H1 (cell line): ENCODE results near the gene DUSP10.

Source experiments
- BRCA1 ChIP-seq: IDR thresholded peaks from 2 replicates; pipeline ENCODE4 v1.6.1; 2012; ENCODE audit warnings: low read depth, low read length, improper control_type of control experiment
- CHD1 ChIP-seq: IDR thresholded peaks from 2 replicates; pipeline ENCODE4 v1.6.1; 2012; ENCODE audit warnings: low read depth, low read length, improper control_type of control experiment
- CREB1 ChIP-seq: IDR thresholded peaks from 2 replicates; pipeline ENCODE4 v1.6.1; 2012; ENCODE audit warnings: inconsistent platforms
- EP300 ChIP-seq, 2 experiments: IDR thresholded peaks; 1 replicate in 1 of 2; 2 replicates in 1 of 2; pipeline ENCODE4 v1.6.1; 2011 to 2012; ENCODE audit warnings: low read depth in 2 of 2, low read length in 2 of 2, mild to moderate bottlenecking in 2 of 2, borderline replicate concordance in 1 of 2, inconsistent platforms in 1 of 2, moderate library complexity in 1 of 2
- EZH2 ChIP-seq: fragments of 200-600 bp; sonication (generic); IDR thresholded peaks from 2 replicates; pipeline ENCODE4 v1.7.1; 2012; ENCODE audit warnings: low read depth, mild to moderate bottlenecking, moderate library complexity, low read length, inconsistent platforms; ENCODE audit not compliant: severe bottlenecking
- HDAC6 ChIP-seq: IDR thresholded peaks from one replicate; pipeline ENCODE4 v1.7.1; 2012; ENCODE audit warnings: low read depth, mild to moderate bottlenecking, inconsistent platforms, low read length, moderate library complexity
- KDM1A ChIP-seq: fragments of 200-600, 300-600 bp; sonication (generic); IDR thresholded peaks from 2 replicates; pipeline ENCODE4 v1.7.1; 2016; ENCODE audit warnings: mild to moderate bottlenecking, low read length, borderline replicate concordance
- KDM5A ChIP-seq: fragments of 200-600 bp; IDR thresholded peaks from 2 replicates; pipeline ENCODE4 v1.7.1; 2012; ENCODE audit warnings: mild to moderate bottlenecking, low read length, inconsistent platforms, mixed read lengths
- POLR2AphosphoS5 ChIP-seq: IDR thresholded peaks from 2 replicates; pipeline ENCODE4 v1.6.1; 2011; ENCODE audit warnings: low read depth, low read length
- RAD21 ChIP-seq, 2 experiments: IDR thresholded peaks in 1 of 2; conservative IDR thresholded peaks in 1 of 2; 2 replicates each; pipeline ENCODE4 v1.6.1; 2011; ENCODE audit warnings: low read depth in 2 of 2, low read length in 2 of 2, improper control_type of control experiment in 1 of 2, inconsistent platforms in 1 of 2, mild to moderate bottlenecking in 1 of 2, moderate library complexity in 1 of 2
- TAF7 ChIP-seq: optimal IDR thresholded peaks from 2 replicates; pipeline ENCODE3; 2011; ENCODE audit warnings: low read depth, mild to moderate bottlenecking, inconsistent platforms, low read length, moderate library complexity, borderline replicate concordance
- TCF12 ChIP-seq: IDR thresholded peaks from 2 replicates; pipeline ENCODE4 v1.6.1; 2011; ENCODE audit warnings: low read depth, mild to moderate bottlenecking, low read length
- TF ChIP-seq, protein P1 (sequence below), 3 experiments: IDR thresholded peaks; 1 replicate in 2 of 3; 2 replicates in 1 of 3; pipeline versions ENCODE4 v1.5.1 to v1.6.1; 2011; ENCODE audit warnings: low read length in 3 of 3, mild to moderate bottlenecking in 3 of 3, inconsistent platforms in 2 of 3, low read depth in 1 of 3, moderate library complexity in 1 of 3; ENCODE audit not compliant: insufficient read depth in 1 of 3; ENCODE audit errors: control extremely low read depth in 1 of 3
- TF ChIP-seq, protein P2 (sequence below): IDR thresholded peaks from 2 replicates; pipeline ENCODE4 v1.6.1; 2012; ENCODE audit warnings: inconsistent platforms

DNA sequence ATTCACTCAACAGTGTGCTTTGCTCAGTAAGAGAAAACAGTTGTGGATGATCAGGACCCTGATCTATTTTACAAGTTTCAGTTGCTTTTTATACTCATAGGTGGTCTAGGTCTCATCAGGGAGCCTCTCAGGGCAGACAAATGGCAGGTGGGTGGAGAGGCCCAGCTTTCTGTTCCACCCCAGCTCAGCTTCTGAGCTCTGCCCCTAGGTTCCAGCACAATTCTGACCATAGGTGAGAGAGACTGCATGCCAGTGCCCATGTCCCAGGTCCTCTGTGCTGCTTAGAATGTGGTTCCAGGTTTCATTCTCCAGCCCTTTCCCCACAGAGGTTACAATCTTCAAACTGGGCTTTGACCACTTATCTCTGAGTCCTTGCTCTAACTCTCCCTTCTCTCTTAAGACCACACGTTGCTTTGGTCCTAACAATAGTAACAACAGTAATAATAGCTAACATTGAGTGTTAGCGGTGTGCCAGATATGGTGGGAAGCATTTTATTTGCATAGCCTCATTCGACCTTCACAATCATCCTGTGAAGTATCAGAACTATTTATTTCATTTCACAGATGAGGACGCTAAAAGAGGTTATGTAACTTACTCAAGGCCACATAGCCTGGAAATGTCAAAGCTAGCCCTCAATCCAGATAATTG, 19.6 kb upstream of the DUSP10 start:
- TF ChIP-seq HDAC6 (no peak), EZH2 (no peak), KDM1A (no peak), KDM5A (no peak), BRCA1 (no peak), CREB1 (no peak), POLR2AphosphoS5 (no peak), TAF7 (no peak), EP300 (IDR thresholded peaks at IDR 0.05; ENCODE audit: borderline replicate concordance in 1 of 2, low read depth in 2 of 2, low read length in 2 of 2) (no peak), RAD21 (IDR thresholded peaks at IDR 0.05 in 1 of 2, conservative IDR thresholded peaks at IDR 0.05 in 1 of 2; ENCODE audit: low read depth in 2 of 2, low read length in 2 of 2) (no peak), CHD1 (no peak), TCF12 (no peak)
- TF ChIP-seq, protein P1, sequence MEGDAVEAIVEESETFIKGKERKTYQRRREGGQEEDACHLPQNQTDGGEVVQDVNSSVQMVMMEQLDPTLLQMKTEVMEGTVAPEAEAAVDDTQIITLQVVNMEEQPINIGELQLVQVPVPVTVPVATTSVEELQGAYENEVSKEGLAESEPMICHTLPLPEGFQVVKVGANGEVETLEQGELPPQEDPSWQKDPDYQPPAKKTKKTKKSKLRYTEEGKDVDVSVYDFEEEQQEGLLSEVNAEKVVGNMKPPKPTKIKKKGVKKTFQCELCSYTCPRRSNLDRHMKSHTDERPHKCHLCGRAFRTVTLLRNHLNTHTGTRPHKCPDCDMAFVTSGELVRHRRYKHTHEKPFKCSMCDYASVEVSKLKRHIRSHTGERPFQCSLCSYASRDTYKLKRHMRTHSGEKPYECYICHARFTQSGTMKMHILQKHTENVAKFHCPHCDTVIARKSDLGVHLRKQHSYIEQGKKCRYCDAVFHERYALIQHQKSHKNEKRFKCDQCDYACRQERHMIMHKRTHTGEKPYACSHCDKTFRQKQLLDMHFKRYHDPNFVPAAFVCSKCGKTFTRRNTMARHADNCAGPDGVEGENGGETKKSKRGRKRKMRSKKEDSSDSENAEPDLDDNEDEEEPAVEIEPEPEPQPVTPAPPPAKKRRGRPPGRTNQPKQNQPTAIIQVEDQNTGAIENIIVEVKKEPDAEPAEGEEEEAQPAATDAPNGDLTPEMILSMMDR (IDR thresholded peaks at IDR 0.05; ENCODE audit: control extremely low read depth in 1 of 3, insufficient read depth in 1 of 3, low read depth in 1 of 3, low read length in 3 of 3): no peak
- TF ChIP-seq, protein P2, sequence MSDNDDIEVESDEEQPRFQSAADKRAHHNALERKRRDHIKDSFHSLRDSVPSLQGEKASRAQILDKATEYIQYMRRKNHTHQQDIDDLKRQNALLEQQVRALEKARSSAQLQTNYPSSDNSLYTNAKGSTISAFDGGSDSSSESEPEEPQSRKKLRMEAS: no peak
